ENCODE results near the gene HSPA12B. TPM values are rescaled to one million over a fixed set of nuclear protein-coding genes. Genes with fewer than 3 reads are reported as not detected.

HSPA12B gene
- total RNA-seq, 1 donor from 2014 or later, result not detected

- Mint-ChIP-seq H3K36me3 (ENCODE audit: unreplicated experiment) (no peaks in the 10 kb centered on the region), H3K27me3 (ENCODE audit: unreplicated experiment) (no peaks in the 10 kb centered on the region), H3K9me3 (ENCODE audit: unreplicated experiment) (no peaks in the 10 kb centered on the region), H3K4me1 (ENCODE audit: unreplicated experiment) (peaks cover 3% of the 10 kb centered on the region), H3K4me3 (ENCODE audit: unreplicated experiment) (no peak overlapping the region), H3K27ac (ENCODE audit: unreplicated experiment) (no peak overlapping the region)
- no peak for DNase-seq (ENCODE audit: extremely low spot score, unreplicated experiment)
- TF ChIP-seq, protein P1, sequence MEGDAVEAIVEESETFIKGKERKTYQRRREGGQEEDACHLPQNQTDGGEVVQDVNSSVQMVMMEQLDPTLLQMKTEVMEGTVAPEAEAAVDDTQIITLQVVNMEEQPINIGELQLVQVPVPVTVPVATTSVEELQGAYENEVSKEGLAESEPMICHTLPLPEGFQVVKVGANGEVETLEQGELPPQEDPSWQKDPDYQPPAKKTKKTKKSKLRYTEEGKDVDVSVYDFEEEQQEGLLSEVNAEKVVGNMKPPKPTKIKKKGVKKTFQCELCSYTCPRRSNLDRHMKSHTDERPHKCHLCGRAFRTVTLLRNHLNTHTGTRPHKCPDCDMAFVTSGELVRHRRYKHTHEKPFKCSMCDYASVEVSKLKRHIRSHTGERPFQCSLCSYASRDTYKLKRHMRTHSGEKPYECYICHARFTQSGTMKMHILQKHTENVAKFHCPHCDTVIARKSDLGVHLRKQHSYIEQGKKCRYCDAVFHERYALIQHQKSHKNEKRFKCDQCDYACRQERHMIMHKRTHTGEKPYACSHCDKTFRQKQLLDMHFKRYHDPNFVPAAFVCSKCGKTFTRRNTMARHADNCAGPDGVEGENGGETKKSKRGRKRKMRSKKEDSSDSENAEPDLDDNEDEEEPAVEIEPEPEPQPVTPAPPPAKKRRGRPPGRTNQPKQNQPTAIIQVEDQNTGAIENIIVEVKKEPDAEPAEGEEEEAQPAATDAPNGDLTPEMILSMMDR (IDR thresholded peaks at IDR 0.05), result no peak
Measured at GRCh38 chr20:3689978-3690377, 42.5 kb upstream of the HSPA12B start.

DNA sequence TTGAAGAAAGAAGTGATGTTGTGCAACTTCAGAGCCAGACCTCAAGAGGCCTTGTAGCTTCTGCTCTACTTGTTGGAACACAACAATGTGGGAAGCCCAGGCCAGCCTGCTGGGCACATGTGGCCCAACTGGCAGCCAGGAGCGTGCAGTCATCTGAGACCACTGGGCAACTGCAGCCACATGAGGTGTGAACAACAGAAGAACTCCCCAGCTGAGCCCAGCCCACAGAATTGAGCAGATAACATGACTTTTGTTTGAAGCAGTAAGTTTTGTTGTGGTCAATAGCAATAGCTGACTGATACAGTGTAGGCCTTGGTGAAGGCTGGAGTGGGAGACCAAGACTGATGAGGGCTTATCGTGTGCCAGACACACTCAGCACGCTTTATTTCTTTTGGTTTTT, 42.1 kb upstream of the HSPA12B start:
- Mint-ChIP-seq H3K27me3 (ENCODE audit: unreplicated experiment) (no peaks in the 10 kb centered on the region), H3K9me3 (ENCODE audit: unreplicated experiment) (no peaks in the 10 kb centered on the region), H3K27ac (ENCODE audit: unreplicated experiment) (no peak overlapping the region), H3K4me3 (ENCODE audit: unreplicated experiment) (no peak overlapping the region), H3K36me3 (ENCODE audit: unreplicated experiment) (no peaks in the 10 kb centered on the region), H3K4me1 (ENCODE audit: unreplicated experiment) (peaks cover 3% of the 10 kb centered on the region)
- no peak for DNase-seq (ENCODE audit: extremely low spot score, unreplicated experiment)
- TF ChIP-seq, protein P1 (IDR thresholded peaks at IDR 0.05), result no peak

DNA sequence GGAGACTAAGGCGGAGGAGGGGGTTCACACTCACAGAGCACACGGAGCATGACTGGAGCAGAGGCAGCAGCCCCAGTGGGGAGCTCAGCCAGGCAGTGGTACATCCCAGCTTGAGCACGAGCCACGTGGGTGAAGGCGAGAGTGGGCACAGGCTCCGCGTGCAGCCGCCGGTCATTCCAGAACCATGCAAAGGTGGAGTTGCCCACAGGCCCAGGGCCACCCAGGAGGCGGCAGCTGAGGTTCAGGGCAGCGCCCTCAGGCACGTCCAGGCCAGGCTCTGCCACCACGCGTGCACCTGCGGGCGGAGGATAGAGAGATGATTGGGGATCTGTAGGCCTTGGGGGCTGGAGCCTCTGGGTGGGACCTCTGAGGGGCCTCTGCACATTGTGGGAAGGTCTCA, 41.2 kb upstream of the HSPA12B start:
- H3K27ac Mint-ChIP-seq (ENCODE audit: unreplicated experiment), result no peak overlapping the region
- peaks cover 3% of the 10 kb centered on the region for H3K4me1 Mint-ChIP-seq (ENCODE audit: unreplicated experiment)
- TF ChIP-seq, protein P1 (IDR thresholded peaks at IDR 0.05), result no peak
- H3K4me3 Mint-ChIP-seq (ENCODE audit: unreplicated experiment), result no peak overlapping the region
- no peaks in the 10 kb centered on the region for H3K27me3 Mint-ChIP-seq (ENCODE audit: unreplicated experiment)
- H3K36me3 Mint-ChIP-seq (ENCODE audit: unreplicated experiment), result no peaks in the 10 kb centered on the region
- no peaks in the 10 kb centered on the region for H3K9me3 Mint-ChIP-seq (ENCODE audit: unreplicated experiment)
- DNase-seq (ENCODE audit: extremely low spot score, unreplicated experiment), result no peak

GRCh38 chr20:3691897-3692296, 40.6 kb upstream of the HSPA12B start:
- TF ChIP-seq, protein P1 (IDR thresholded peaks at IDR 0.05), result no peak
- H3K4me1 Mint-ChIP-seq (ENCODE audit: unreplicated experiment), result peaks cover 3% of the 10 kb centered on the region
- DNase-seq (ENCODE audit: extremely low spot score, unreplicated experiment), result no peak
- no peaks in the 10 kb centered on the region for H3K36me3 Mint-ChIP-seq (ENCODE audit: unreplicated experiment)
- no peaks in the 10 kb centered on the region for H3K27me3 Mint-ChIP-seq (ENCODE audit: unreplicated experiment)
- no peak overlapping the region for H3K4me3 Mint-ChIP-seq (ENCODE audit: unreplicated experiment)
- H3K9me3 Mint-ChIP-seq (ENCODE audit: unreplicated experiment), result no peaks in the 10 kb centered on the region
- H3K27ac Mint-ChIP-seq (ENCODE audit: unreplicated experiment), result no peak overlapping the region

DNA sequence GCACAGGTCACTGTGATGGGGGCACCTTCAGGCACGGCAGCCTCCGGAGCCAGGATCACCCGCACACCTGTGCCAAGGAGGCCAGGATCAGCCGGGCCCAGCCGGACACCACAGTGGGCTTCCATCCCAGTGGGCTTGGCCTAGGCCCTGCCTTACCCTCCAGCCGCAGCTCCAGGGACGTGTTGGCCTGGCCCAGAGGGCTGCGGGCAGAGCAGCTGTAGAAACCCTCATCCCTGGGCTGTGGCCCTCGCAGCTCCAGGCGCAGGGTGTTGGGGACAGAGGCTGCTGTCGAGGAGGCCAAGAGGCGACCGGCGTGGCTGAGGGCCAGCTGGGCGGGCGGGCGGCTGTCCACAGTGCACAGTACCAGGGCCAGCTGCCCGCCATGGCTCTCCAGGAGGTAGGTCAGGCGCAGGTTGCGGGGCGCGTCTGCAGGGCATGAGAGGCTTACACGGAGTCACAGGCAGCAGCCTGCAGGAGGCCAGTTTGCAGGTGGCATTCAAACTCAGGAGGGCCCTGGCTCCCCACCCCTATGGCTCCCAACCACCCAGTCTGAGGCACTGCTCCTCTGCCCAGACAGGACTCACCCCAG, 39.7 kb upstream of the HSPA12B start:
- Mint-ChIP-seq H3K4me3 (ENCODE audit: unreplicated experiment) (no peak overlapping the region), H3K9me3 (ENCODE audit: unreplicated experiment) (no peaks in the 10 kb centered on the region), H3K27ac (ENCODE audit: unreplicated experiment) (no peak overlapping the region), H3K4me1 (ENCODE audit: unreplicated experiment) (no peaks in the 10 kb centered on the region), H3K36me3 (ENCODE audit: unreplicated experiment) (no peaks in the 10 kb centered on the region), H3K27me3 (ENCODE audit: unreplicated experiment) (no peaks in the 10 kb centered on the region)
- no peak for DNase-seq (ENCODE audit: extremely low spot score, unreplicated experiment)
- TF ChIP-seq, protein P1 (IDR thresholded peaks at IDR 0.05), result no peak

Measured in osteocyte (in vitro differentiated cells).